Measurements from ENCODE around the gene ABLIM3.

DNA sequence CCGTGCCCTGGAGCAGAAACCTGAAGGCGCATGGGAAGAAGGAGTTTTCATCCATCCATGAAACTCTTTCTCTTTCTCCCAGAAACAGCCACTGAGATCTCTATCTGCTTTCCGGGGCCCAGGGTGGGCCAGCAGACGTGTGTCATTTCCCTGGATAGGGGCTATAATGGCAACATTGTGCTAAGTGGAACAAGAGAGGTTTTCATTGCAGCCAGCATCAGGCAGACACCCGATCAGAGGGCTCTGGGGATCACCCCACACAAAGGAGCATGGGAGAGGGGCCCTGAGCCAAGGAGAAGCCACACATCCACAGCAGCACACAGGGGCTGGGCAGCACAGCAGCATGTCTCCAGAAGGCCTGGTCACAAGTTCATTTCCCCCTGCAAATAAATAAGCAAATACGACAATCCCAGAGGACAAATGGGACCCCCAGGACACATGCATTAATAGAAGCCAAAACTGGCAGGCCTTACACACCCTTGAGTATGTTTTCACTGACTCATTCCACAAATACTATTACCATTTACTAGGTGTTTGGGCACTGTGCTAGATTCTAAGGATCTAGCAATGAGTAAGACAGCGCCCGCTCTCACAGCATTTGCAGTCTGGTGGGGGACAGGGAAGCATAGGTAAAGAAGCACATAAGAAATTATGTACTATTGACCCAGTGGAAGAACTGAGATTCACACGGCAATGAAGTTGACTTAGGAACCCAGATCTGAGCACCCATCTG, 126.1 kb downstream of the ABLIM3 start:
- TF ChIP-seq CTCF (IDR thresholded peaks at IDR 0.05): no peak
- no peak for TF ChIP-seq POLR2A (IDR thresholded peaks at IDR 0.05)

Measured in adrenal gland (tissue), 5 donors.